Esophagus muscularis mucosa (tissue), 3 donors: ENCODE data around the gene DOCK4.

Experiments
- CTCF ChIP-seq, 3 experiments: fragments of 200-600 bp in 2 of 3; fragments of 450-650 bp in 1 of 3; sonication (generic) in 2 of 3; IDR thresholded peaks; one replicate each; pipeline ENCODE4 v1.5.1; 2017 to 2019; ENCODE audit warnings: antibody characterized with exemption in 3 of 3, mild to moderate bottlenecking in 2 of 3, moderate library complexity in 1 of 3
- EP300 ChIP-seq: sonication (generic); formaldehyde crosslinking; IDR thresholded peaks from one replicate; pipeline ENCODE4 v1.6.1; 2017; ENCODE audit warnings: antibody characterized with exemption

GRCh38 chr7:112086496-112087254 is 119.5 kb downstream of the DOCK4 start:
- TF ChIP-seq CTCF (IDR thresholded peaks at IDR 0.05) = no peak
- TF ChIP-seq EP300 = no peak
